ENCODE data around the gene TAX1BP3.

DNA sequence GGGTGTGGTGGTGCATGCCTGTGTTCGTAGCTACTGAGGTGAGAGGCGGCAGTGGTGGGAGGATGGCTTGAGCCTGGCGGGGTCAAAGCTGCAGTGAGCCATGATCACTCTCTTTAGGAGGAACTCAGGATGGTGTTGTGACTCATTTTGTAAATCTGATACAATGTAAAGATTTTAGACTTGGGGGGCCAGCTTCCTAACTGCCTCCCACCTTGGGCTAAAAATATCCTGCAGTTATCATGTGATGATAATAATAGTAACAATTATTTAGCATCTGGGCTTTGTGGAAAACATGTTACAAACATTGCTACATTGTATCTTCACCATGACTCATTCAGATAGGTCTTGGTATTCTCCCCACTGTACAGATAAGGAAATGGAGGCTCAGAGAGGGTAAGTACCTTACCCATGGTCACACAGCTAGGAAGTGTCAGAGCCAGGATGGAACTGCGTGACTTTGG is 24.5 kb downstream of the TAX1BP3 start:
- no peak for TF ChIP-seq YY1 (IDR thresholded peaks at IDR 0.05; ENCODE audit: low read depth)
- TF ChIP-seq, protein P1, sequence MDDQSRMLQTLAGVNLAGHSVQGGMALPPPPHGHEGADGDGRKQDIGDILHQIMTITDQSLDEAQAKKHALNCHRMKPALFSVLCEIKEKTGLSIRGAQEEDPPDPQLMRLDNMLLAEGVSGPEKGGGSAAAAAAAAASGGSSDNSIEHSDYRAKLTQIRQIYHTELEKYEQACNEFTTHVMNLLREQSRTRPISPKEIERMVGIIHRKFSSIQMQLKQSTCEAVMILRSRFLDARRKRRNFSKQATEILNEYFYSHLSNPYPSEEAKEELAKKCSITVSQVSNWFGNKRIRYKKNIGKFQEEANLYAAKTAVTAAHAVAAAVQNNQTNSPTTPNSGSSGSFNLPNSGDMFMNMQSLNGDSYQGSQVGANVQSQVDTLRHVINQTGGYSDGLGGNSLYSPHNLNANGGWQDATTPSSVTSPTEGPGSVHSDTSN (IDR thresholded peaks at IDR 0.05) = no peak
- TF ChIP-seq, protein P2, sequence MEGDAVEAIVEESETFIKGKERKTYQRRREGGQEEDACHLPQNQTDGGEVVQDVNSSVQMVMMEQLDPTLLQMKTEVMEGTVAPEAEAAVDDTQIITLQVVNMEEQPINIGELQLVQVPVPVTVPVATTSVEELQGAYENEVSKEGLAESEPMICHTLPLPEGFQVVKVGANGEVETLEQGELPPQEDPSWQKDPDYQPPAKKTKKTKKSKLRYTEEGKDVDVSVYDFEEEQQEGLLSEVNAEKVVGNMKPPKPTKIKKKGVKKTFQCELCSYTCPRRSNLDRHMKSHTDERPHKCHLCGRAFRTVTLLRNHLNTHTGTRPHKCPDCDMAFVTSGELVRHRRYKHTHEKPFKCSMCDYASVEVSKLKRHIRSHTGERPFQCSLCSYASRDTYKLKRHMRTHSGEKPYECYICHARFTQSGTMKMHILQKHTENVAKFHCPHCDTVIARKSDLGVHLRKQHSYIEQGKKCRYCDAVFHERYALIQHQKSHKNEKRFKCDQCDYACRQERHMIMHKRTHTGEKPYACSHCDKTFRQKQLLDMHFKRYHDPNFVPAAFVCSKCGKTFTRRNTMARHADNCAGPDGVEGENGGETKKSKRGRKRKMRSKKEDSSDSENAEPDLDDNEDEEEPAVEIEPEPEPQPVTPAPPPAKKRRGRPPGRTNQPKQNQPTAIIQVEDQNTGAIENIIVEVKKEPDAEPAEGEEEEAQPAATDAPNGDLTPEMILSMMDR (IDR thresholded peaks at IDR 0.05) = no peak
